Activated T-cell treated with anti-CD3 and anti-CD28 coated beads for 24 hours (primary cell): ENCODE data around the gene JKAMP.

Experiments
- DNase-seq: peaks from one replicate; pipeline ENCODE4 v3.0.0-alpha.2; 2020; ENCODE audit warnings: low read depth

The JKAMP gene

GRCh38 chr14:59540852-59541251 is 56.5 kb downstream of the JKAMP start:
- DNase-seq: no peak

GRCh38 chr14:59541731-59542130 is 57.4 kb downstream of the JKAMP start:
- DNase-seq: no peak

DNA sequence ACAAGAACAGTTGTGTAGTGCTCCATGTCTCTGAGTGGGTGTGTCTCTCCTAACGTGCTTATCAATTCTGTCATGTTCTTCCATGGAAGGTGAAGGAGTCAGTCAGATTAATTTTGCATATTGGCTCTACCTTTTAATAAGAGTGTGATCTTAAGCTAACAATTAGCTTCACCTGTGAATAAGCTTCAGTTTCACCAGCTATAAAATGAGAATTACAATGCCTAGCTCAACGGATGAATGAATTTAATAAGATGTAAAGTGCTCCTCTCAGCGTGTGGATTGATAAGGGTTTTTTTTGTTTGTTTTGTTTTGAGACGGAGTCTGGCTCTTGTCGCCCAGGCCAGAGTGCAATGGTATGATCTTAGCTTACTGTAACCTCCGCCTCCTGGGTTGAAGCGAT is 59.6 kb downstream of the JKAMP start:
- DNase-seq: no peak

- no peak for DNase-seq
These were observed 63.0 kb downstream of the JKAMP start for GRCh38 chr14:59547310-59547709.
